PC-3 (cell line): Measurements from ENCODE around the gene NNT. TPM values are rescaled to one million over a fixed set of nuclear protein-coding genes. Genes with fewer than 3 reads are reported as not detected.

ENCODE experiments used
- ATAC-seq: fragments of 200-7000 bp; cut with Tn5 transposase; 2 replicates; pipeline ENCODE4 v1.9.1; 2020; ENCODE audit warnings: mild to moderate bottlenecking, moderate library complexity
- BruUV-seq: library from RNA; stranded (reverse); fragments of 400-500 nt; replicated peaks from 2 replicates; lab custom pipeline; 2021; lab: Mats Ljungman, UMichigan
- CTCF ChIA-PET: fragments of 300-600 bp; sonication (Branson Sonifier 250); formaldehyde crosslinking; loops from one replicate; lab custom pipeline; 2022; ENCODE audit warnings: antibody characterized with exemption; lab: Charles Lee
- POLR2A ChIA-PET: fragments of 300-600 bp; sonication (Branson Sonifier 250); formaldehyde crosslinking; loops from one replicate; lab custom pipeline; 2022; ENCODE audit warnings: antibody characterized with exemption; ENCODE audit not compliant: unreplicated experiment; lab: Charles Lee
- DNase-seq: peaks from one replicate; pipeline ENCODE4 v3.0.0-alpha.2; 2015
- H2AFZ ChIP-seq: fragments of 300-600 bp; sonication (generic); 2 replicates; pipeline ENCODE4 v1.6.0; 2016; ENCODE audit warnings: antibody characterized with exemption, low read length
- H3F3A ChIP-seq: fragments of 300-600 bp; sonication (generic); one replicate; pipeline ENCODE4 v1.6.0; 2017; ENCODE audit warnings: antibody characterized with exemption, low read length, control low read depth, mild to moderate bottlenecking; ENCODE audit not compliant: unreplicated experiment
- H3K27ac ChIP-seq: fragments of 300-600 bp; sonication (generic); 2 replicates; pipeline ENCODE4 v1.5.1; 2016; ENCODE audit warnings: mild to moderate bottlenecking, low read length
- H3K27me3 ChIP-seq: fragments of 300-600 bp; sonication (generic); 2 replicates; pipeline ENCODE4 v1.6.1; 2016; ENCODE audit warnings: low read length, mixed read lengths
- H3K36me3 ChIP-seq: fragments of 300-600 bp; sonication (generic); 2 replicates; pipeline ENCODE4 v1.6.1; 2016; ENCODE audit warnings: low read depth, mixed run types, low read length, mixed read lengths
- H3K4me1 ChIP-seq: fragments of 300-600 bp; sonication (generic); 2 replicates; pipeline ENCODE4 v1.5.1; 2016; ENCODE audit warnings: low read length; ENCODE audit not compliant: insufficient read depth
- H3K4me2 ChIP-seq: fragments of 300-600 bp; sonication (generic); 2 replicates; pipeline ENCODE4 v1.6.0; 2016; ENCODE audit warnings: low read length
- H3K4me3 ChIP-seq: fragments of 300-600 bp; sonication (generic); 2 replicates; pipeline ENCODE4 v1.5.1; 2016; ENCODE audit warnings: mild to moderate bottlenecking, low read length, mixed read lengths
- H3K79me2 ChIP-seq: fragments of 300-600 bp; sonication (generic); 2 replicates; pipeline ENCODE4 v1.6.1; 2017; ENCODE audit warnings: low read length, mixed read lengths
- H3K9ac ChIP-seq: fragments of 300-600 bp; sonication (generic); 2 replicates; pipeline ENCODE4 v1.6.0; 2016; ENCODE audit warnings: mild to moderate bottlenecking, low read length
- H3K9me2 ChIP-seq: fragments of 300-600 bp; sonication (generic); replicated peaks from 2 replicates; pipeline ENCODE4 v1.6.1; 2016; ENCODE audit warnings: mixed run types, low read length, mixed read lengths
- H3K9me3 ChIP-seq: fragments of 300-600 bp; sonication (generic); 2 replicates; pipeline ENCODE4 v1.6.1; 2016; ENCODE audit warnings: low read length, mixed read lengths
- H4K20me1 ChIP-seq: fragments of 300-600 bp; sonication (generic); 2 replicates; pipeline ENCODE4 v1.6.1; 2016; ENCODE audit warnings: low read length, mixed read lengths
- EZH2 ChIP-seq: fragments of 300-600 bp; sonication (generic); IDR thresholded peaks from one replicate; pipeline ENCODE4 v1.6.1; 2017; ENCODE audit warnings: antibody characterized with exemption, mild to moderate bottlenecking, low read length; ENCODE audit not compliant: unreplicated experiment
- EZH2phosphoT487 ChIP-seq: fragments of 300-600 bp; sonication (generic); IDR thresholded peaks from 2 replicates; pipeline ENCODE4 v1.6.1; 2018; ENCODE audit warnings: mild to moderate bottlenecking, antibody characterized with exemption, low read length, borderline replicate concordance
- intact Hi-C: fragments of 100-400 bp; cut with micrococcal nuclease; formaldehyde crosslinking; loops from 2 replicates; pipeline ENCODE4 v1.9.0; 2023
- total RNA-seq: library from RNA; depleted of rRNA; stranded (reverse); fragments of >200 nt; gene quantifications from 2 replicates; pipeline ENCODE4 v1.2.3, GENCODE V29; 2014
- TF ChIP-seq, protein P1 (sequence below): fragments of 300-600 bp; sonication (generic); conservative IDR thresholded peaks from 2 replicates; pipeline ENCODE4 v1.5.1; 2017; ENCODE audit warnings: antibody characterized with exemption, low read depth, mild to moderate bottlenecking, low read length

Gene NNT
- total RNA-seq, 1 experiment from 2014 or later: 15.6 TPM

DNA sequence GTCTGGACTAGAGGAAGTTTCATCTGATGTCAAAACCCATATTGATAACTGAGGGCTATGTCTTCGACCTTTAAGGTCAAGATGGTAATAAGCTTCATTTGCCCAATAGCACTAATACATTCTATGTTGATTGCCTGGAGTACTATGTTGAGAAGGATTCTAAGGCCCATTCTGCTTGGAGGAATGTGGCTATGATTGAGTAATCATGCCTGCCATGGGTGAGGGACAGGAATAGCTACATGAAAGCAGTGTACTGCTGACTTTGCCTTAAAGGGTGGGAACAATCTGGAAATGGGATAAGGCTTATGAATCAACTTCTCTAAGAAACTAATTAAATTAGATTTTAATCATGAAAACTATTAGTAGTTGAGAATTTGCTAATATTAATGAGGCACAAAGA, 13.6 kb downstream of the NNT start:
- no peak overlapping the region for H3K4me2 ChIP-seq
- no peaks in the 10 kb centered on the region for H3K27me3 ChIP-seq
- no peaks in the 10 kb centered on the region for H3K9me3 ChIP-seq
- H3K4me3 ChIP-seq: no peak overlapping the region
- H2AFZ ChIP-seq: no peak overlapping the region
- no peaks in the 10 kb centered on the region for H3K4me1 ChIP-seq
- no TSS peak for BruUV-seq
- CTCF ChIA-PET: no interaction called here
- DNase-seq (no peak), ATAC-seq (no peak)
- POLR2A ChIA-PET: no interaction called here
- H3K36me3 ChIP-seq: peaks cover 9% of the 10 kb centered on the region; the same call in 1 of the 2 replicates
- no peak overlapping the region for H3K27ac ChIP-seq
- intact Hi-C loops: no loop called here
- H4K20me1 ChIP-seq: no peaks in the 10 kb centered on the region
- TF ChIP-seq EZH2: no peak
- no peak for TF ChIP-seq EZH2phosphoT487
- TF ChIP-seq, protein P1, sequence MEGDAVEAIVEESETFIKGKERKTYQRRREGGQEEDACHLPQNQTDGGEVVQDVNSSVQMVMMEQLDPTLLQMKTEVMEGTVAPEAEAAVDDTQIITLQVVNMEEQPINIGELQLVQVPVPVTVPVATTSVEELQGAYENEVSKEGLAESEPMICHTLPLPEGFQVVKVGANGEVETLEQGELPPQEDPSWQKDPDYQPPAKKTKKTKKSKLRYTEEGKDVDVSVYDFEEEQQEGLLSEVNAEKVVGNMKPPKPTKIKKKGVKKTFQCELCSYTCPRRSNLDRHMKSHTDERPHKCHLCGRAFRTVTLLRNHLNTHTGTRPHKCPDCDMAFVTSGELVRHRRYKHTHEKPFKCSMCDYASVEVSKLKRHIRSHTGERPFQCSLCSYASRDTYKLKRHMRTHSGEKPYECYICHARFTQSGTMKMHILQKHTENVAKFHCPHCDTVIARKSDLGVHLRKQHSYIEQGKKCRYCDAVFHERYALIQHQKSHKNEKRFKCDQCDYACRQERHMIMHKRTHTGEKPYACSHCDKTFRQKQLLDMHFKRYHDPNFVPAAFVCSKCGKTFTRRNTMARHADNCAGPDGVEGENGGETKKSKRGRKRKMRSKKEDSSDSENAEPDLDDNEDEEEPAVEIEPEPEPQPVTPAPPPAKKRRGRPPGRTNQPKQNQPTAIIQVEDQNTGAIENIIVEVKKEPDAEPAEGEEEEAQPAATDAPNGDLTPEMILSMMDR: no peak
- H3K79me2 ChIP-seq: no peaks in the 10 kb centered on the region
- no peak overlapping the region for H3K9ac ChIP-seq
- no peaks in the 10 kb centered on the region for H3F3A ChIP-seq
- no peaks in the 10 kb centered on the region for H3K9me2 ChIP-seq

DNA sequence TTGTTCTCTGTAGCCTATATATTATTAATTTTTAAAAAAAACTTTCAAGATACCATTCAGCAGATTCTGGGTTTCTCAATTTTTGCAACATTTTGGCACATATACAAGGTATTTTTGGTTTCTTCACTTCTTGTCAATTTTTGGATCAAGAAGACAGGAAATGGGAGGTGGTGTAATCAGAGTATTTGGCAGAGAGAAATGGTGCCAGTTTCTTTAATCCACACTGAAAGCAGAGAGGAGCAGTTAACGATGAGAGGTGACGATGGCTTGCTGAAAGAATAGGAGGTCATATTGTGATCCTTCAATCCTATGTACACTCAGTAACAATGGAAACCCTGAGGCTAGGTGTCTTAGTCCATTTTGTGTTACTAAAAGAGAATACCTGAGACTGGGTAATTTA, 16.4 kb downstream of the NNT start:
- Histone ChIP-seq H3K4me2 (no peak overlapping the region), H3F3A (no peaks in the 10 kb centered on the region), H3K27me3 (no peaks in the 10 kb centered on the region), H3K79me2 (no peaks in the 10 kb centered on the region), H3K9me2 (no peaks in the 10 kb centered on the region), H2AFZ (no peak overlapping the region), H3K9ac (no peak overlapping the region), H3K27ac (no peak overlapping the region), H4K20me1 (no peaks in the 10 kb centered on the region), H3K36me3 (0 out of 2 replicates have a peak, but pooled peaks cover 5% of the 10 kb centered on the region), H3K4me1 (no peaks in the 10 kb centered on the region), H3K9me3 (no peaks in the 10 kb centered on the region), H3K4me3 (no peak overlapping the region)
- no TSS peak for BruUV-seq
- ChIA-PET CTCF (no interaction called here), POLR2A (no interaction called here)
- ATAC-seq (no peak), DNase-seq (no peak)
- TF ChIP-seq EZH2phosphoT487 (no peak), EZH2 (no peak)
- TF ChIP-seq, protein P1: no peak
- intact Hi-C loops: no loop called here

DNA sequence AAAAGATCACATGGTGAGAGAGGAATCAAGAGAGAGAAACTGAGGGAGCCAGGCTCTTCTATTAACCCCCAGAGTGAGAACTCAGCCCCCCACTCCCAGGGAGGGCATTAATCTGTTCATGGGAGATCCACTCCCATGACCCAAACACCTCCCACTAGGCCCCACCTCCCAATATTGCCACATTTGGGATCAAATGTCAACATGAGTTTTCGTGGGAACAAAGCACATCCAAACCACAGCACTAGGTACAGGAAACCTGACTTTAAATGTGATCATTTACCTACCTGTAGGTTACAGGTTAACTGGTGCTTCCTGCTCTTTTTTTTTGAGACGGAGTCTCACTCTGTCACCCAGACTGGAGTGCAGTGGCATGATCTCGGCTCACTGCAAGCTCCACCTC, 16.9 kb downstream of the NNT start:
- no peaks in the 10 kb centered on the region for H3K9me2 ChIP-seq
- ATAC-seq (no peak), DNase-seq (no peak)
- no peaks in the 10 kb centered on the region for H3K79me2 ChIP-seq
- H3K4me2 ChIP-seq: no peak overlapping the region
- H3K27me3 ChIP-seq: no peaks in the 10 kb centered on the region
- no peaks in the 10 kb centered on the region for H3F3A ChIP-seq
- intact Hi-C loops: no loop called here
- no TSS peak for BruUV-seq
- 0 out of 2 replicates have a peak, but pooled peaks cover 5% of the 10 kb centered on the region for H3K36me3 ChIP-seq
- H3K9ac ChIP-seq: no peak overlapping the region
- TF ChIP-seq, protein P1: no peak
- TF ChIP-seq EZH2phosphoT487 (no peak), EZH2 (no peak)
- no peaks in the 10 kb centered on the region for H3K9me3 ChIP-seq
- no peak overlapping the region for H2AFZ ChIP-seq
- ChIA-PET CTCF (no interaction called here), POLR2A (no interaction called here)
- H4K20me1 ChIP-seq: no peaks in the 10 kb centered on the region
- H3K4me3 ChIP-seq: no peak overlapping the region
- H3K4me1 ChIP-seq: no peaks in the 10 kb centered on the region
- H3K27ac ChIP-seq: no peak overlapping the region
